NCI-H748 (cell line): ENCODE results near the gene MSH3.
A peak's percentile ranks its signal among the peaks of the same experiment; 100 is the strongest.
"Not testable (repeated sequence)": the region's sequence is repeated elsewhere in the genome, so short reads cannot be mapped to it uniquely, and the experiment has no call there.

ENCODE experiments used
- DNase-seq: peaks from one replicate; lab custom pipeline; 2025; ENCODE audit not compliant: unreplicated experiment; lab: John Stamatoyannopoulos, UW

The MSH3 gene

DNA sequence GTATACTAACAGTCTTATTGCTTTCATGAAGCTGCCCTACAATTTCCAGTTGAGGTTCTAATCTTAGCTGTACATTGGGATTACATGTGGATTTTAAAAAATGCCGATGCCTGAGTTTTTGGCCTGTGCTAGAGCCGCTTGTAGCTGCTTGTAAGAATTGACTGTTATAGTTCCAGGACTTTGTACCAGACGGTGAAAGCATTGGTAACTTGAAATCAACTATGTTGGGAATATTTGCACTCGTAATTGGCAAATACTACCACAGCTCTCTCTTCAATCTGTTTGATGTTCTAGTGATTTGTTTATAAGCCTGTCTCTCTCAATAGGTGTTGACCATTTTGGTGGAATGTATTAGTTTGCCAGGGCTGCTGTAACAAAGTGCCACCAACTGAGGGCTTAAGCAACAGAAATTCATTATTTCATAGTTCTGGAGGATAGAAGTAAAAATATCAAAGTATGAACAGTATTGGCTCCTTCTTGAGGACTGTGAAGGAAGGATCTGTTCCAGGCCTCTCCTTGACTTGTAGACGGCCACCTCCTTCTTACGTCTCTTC lies 50.8 kb downstream of the MSH3 start:
- DNase-seq = no peak

DNA sequence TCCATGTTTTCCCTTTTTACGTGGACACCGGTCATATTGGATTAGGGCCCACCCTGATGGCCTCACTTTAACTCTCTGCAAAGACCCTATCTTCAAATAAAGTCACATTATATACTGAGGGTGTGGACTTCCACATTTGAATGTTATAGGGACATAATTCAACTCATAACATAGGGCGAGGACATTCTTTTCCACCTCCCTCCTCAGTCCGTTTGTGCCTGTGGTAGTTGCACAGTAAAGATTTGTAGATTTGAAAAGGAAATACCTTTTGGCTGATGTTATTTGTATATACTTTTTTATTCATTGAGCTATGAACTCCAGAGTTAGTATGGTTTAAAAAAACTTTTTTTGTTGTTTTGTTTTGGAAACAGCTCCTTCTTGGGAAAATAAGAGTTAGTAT lies 51.3 kb downstream of the MSH3 start:
- no peak for DNase-seq

DNA sequence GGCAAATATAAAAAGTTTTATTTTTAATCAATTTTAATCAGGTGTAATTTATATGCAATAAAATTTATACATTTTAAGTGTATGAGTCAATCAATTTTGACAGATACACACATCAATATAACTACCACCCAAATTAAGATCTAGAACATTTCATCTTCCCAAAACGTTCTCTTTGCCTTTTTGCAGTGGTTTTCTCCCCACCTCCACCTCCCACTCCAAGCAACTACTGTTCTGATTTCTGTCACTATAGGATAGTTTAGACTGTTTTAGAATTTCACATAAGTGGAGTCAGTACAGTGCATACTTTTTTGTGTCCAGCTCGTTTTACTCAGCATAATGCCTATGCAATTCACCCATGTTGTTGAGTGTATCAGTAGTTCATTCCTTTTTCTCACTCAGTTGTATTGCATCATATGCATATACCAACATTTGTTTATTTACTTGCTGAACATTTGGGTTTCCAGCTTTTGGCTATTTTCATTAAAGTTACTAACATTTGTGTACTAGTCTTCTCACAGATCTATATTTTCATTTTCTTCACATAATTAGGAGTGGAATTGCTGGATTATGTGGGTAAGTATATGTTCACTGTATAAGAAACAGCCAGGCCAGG lies 52.5 kb downstream of the MSH3 start:
- DNase-seq = no peak

DNA sequence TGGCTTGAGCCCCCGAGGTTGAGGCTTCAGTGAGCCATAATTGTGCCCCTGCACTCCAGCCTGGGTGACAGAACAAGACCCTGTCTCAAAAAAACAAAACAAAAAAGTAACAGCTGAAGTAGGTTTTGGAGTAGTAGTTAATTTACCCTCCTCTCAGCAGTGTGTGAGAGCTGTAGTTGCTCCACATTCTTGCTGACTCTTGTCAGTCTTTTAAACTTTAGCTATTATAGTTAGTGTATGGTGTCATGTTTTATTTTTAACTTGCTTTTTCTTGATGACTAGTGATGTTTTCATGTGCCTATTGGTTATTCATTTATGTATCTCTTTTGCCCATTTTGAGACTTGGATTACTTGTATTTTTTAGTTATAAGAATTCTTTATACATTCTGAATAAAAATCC lies 53.2 kb downstream of the MSH3 start:
- DNase-seq = no peak

DNA sequence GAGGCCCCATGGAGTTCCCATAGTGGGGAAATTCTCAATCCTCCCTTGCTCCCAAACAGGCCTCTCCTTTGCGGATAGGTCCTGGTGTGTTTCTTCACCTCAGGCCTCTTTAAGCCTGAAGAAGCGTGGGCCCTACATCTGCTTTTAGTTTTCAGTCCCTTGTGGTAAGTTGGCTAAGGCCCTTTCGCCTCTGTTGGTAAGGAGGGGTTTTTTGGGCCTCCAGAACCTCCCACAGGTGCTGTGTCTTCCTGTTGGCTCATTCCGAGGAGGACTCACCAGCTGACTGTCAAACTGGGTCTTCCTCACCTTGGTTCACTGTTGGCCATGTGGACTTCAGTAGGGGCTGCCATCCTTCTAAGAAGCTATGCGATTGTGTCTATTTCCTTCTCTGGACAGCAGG lies 56.8 kb downstream of the MSH3 start:
- no peak for DNase-seq

DNA sequence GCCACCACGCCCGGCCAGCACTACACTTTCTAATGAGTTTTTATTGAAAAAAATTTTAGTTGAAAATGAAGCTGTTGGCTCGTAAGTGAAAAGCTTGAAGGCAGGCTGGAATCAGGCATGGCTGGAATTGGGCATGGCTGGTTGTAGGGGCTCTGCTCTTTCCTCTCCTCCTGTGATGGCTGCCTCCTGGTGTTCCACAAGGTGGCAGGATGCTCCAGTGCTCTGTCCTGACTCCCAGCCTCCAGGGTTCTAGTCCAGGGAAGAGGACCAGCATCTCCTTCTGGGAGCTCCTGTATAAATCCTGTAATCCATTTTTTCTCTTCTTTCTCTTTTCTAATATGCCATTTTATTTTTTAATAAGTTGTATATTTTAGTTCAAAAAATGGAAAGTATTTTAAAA lies 57.5 kb downstream of the MSH3 start:
- DNase-seq = peak; percentile 70

DNA sequence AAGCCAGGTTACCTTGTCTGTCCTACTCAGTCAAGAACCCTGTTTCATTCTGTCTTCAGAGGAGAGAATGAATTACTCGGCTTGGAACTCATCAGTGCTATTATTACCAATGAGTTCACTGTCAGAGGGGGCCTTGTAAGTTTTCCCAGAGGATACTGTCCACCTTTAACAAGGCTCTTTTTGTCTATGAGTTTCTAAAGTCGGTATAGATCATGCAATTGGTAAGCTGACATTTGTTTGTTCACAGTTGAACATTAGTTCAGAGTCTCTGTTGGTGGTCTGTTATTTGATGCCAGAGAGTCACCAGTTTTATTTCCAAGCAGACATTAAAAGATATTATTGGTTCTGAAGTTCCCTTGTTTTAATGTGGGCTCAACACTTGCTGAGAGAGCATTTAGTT lies 58.5 kb downstream of the MSH3 start:
- DNase-seq = peak; percentile 4

DNA sequence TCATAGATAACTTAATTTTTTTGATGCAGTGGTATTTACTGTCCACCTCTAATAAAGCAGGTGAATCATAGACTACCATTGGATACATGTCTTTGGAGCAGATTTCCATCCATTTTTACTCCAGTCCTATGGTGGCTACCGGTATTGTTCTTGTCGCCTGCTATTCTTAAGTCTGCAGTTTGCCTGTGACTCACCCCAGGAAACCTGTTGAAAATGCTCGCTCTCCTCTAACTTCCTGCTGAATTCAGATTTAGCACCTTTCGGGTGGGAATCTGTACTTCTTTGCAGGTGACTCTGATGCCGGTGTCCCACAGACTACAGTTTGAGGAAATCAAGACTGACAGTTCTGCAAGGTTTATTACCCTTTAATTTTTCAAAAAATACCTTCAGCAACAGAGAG lies 59.2 kb downstream of the MSH3 start:
- no peak for DNase-seq

DNA sequence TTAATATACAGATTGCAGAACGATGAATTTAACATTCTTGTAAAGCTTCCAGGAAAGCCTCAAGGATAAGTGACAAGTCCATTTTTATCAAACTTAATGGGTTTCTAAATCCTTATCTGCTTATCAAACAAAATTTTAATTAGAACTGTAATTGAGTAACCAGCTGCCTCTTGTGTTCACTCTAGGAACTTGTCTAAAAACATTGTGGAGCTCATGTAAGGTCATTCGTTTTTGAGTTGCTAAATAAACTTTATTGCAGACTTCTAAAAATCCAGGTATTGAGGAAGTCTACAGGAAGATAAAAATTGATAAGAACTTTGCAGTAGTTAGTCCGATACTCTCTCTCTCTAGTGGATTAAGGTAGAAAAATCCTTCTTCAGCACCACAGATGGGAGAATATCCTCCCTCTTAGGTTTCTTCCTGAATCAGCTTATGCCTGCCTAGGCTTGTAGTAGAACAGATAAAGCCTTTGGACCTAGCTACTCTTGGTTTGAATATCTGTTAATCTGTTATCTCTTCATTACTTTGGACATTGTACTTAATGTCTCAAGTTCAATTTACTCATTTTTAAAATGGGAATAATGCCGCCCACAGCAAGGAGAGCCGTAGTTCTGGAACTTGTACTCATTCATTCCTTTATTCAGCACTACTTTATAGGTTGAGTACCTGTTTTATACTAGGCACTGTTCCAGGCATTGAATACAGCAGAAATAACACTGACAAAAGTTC lies 60.3 kb downstream of the MSH3 start:
- no peak for DNase-seq

DNA sequence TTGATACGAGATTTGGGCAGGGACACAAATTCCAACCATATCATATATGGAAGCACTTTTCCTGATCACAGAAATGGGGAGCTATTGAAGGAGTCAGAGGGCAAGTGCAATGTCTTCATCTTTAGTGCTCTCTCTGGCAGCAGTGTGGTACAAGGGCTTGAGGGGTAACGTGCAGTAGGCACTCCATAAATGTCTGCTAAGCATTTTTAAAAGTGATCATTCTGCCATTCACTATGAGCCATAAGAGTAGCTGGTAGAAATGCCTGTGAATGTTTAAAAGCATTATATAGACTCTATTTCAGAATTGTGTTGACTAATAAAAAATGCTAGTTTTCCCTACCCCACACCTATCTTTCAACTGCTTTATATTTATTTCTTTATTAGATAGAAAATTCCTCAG lies 61.4 kb downstream of the MSH3 start:
- DNase-seq = no peak

DNA sequence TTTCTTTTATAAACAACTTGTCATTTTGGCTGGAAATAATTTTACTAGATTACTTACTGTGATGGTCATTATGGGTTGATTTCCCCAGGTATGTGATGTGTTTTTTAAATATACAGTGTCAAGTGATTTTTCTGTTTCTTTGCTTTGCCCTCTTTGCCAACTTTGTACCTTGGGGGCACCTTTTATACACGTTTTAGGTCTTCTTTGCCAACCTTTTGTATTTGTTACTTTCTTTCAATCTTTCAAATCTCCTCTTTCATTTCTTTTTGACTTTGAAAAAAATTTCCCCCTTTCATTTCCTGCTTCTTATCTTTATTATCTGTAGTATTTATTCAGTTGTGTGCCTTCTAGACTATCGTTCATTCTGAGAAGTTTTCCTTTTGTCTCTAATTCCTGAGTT lies 65.7 kb downstream of the MSH3 start:
- no peak for DNase-seq

DNA sequence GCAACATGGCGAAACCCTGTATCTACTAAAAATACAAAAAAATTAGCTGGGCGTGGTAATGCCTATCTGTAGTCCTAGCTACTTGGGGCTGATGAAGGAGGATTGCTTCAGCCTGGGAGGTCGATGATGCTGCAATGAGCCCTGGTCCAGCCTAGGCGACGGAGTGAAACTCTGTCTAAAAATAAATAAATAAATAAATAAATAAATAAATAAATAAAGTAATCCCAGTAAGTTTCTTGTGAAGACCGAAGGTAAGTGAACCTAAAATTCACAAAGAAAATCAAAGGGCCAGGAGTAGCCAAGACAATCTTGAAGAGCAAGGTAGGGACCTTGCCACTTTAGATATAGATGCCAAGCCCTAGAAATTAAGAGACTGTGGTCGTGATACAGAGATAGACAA lies 68.5 kb downstream of the MSH3 start:
- no peak for DNase-seq

DNA sequence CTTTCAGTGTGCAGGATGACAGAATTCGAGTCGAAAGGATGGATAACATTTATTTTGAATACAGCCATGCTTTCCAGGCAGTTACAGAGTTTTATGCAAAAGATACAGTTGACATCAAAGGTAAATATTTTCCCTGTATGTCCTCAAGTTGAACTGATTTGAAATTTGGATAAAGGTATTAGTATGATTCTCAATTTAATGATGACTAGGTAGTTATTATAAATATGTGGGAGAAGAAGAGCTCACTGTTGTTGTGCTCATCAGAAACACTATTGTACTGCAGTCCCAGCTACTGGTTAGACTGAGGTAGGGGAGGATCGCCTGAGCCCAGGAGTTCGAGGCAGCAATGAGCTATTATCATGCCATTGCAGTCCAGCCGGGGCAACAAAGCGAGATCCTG lies 71.0 kb downstream of the MSH3 start:
- no peak for DNase-seq

DNA sequence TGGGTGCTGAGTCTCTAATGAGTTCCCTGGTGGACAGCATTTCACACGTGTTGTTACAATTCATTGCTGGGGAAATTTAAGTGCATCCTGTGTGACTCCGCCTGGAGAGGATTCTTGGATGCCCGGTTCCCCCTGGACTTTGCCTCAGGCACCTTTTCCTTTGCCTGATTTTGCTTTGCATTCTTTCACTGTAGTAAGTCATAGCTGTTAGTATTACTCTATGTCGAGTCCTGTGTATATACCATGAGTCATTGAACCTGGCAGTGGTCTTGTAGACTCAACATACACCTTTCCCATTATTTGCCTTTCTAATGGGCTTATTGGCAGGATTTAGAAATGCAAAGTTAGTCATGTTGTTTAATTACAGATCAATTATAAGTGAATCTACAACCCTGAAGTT lies 82.3 kb downstream of the MSH3 start:
- no peak for DNase-seq

DNA sequence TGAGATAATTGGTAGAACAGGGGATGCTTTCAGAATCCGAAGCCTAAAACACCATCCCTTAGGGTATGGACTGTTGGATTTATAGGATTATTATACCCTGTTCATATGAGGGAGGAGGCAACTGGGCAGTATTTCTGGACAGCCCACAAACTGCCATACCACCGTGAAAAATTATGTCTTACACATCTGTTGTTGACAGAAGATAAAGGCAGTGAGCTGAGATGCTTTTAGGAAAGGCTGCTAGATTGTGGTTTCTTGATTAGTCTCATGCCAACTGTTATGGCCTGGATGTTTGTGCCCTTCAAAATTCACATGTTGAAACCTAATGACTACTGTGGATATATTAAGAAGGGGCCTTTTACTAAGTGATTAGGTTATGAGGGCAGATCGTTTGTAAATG lies 84.0 kb downstream of the MSH3 start:
- no peak for DNase-seq

DNA sequence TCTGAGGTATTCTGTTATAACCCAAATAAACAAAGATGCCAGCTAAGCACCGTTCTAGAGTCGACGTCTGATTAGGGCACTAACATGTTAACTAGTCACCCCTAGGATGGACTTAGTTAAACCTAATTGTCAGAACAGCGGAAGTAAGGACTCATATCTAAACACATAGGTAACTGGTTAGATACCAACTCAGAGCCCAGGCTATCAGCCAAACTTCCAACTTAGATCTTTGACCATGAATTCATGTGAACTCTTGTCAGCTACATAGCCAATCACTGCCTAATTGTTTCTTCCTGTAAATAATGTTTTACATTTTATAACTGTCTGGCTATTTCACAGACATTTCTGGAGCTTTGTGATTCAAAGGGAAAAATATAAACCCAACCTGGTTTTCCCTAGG lies 84.6 kb downstream of the MSH3 start:
- DNase-seq = no peak

DNA sequence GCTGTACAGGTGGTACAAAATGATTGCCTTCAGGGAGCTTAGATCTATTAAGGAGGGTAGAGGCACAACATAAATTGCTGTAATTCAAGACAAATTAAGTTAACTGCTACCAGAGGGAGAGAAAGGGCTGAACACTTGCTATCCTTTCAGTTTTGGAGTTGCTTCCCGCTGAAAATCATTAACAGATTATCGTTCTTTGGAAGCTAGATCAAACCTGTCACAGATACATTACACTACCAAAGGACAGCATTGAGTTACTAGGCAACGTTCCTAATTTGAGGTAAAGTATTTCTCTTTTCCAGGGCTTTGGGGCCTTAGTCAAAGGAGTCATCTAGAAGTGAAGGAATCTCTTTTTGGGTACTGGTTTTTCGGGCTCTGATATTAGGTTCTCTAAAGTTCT lies 85.0 kb downstream of the MSH3 start:
- no peak for DNase-seq

DNA sequence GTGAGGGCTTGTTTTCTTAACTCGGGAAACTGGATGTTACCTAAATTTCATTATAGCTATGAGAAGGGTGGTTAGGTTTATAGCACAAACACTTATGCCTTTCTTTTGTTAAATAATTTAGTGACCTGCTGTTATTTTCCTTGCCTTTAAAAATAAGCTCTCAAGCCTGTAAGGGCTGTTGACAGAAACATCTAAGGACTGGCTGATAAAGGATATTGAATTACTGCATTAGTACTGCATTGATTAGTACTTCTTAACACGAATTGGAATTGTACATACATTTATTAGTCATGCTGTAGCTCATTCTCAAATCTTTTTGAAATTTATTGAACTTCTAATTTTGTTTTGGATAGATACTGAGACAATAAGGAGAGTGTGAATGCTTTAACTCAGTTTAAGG lies 85.4 kb downstream of the MSH3 start:
- no peak for DNase-seq

DNA sequence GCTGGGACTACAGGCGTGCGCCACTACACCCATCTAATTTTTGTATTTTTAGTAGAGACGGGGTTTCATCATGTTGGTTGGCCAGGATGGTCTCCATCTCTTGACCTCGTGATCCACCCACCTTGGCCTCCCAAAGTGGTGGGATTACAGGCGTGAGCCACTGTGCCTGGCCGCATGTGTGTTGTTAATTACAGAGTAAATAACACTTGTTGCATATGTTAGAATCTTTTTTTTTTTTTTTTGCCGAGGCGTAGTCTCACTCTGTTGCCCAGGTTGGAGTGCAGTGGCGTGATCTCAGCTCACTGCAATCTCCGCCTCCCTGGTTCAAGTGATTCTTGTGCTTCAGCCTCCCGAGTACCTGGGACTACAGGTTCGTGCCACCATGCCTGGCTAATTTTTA lies 86.0 kb downstream of the MSH3 start:
- DNase-seq = not testable (repeated sequence)

DNA sequence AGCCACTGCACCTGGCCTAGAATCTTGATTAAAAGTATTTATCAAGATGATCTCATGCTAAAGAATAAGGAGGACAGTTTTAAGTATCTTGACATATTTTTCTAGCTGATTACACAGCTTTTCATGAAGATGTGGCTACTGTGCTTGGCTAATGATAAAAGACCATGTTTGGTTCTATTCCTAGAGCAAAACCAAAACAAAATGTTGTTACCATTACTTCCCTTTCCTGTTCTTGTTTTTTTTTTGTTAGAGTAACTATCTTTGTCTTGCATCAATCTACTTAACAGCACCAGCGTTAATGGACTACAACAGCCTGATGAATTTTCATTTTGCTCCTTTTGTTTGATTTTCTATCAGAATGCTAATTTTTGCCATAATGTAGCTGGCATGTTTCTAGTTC lies 86.5 kb downstream of the MSH3 start:
- DNase-seq = no peak

DNA sequence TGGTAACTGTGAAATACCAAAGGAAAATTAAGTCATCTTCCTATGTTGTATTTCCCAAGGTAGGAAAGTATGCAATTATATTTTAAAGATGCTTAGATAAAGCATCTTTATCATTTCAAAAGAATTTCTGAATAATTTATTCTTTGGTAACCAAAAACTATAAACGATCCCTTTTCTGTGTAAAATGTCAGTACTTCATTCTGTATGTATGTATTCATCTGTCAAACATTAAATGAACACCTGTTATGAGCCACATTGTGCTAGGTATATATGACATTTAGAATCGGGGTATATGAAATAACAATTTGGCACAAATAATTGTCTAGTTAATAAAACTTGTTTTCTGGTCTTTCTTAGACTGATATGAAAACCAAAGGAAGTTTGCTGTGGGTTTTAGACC lies 89.7 kb downstream of the MSH3 start:
- DNase-seq = no peak

DNA sequence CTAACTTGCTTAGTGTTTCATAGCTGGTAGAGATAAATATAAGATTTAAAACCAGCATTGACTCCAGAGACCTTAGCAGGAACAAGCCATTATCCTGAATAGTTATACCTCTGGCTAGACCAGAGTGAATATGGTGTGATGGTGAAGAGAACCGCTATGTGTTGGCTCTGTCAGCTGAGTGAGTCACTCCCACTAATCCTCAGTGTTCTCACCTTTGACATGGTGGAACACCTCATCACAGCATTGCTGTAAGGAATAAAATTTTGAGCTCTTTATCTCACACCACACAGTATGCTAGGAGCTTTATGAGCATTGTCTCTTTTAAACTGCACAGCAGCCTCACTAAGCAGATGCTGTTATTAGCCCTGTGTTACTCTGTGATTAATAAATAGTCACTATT lies 91.0 kb downstream of the MSH3 start:
- no peak for DNase-seq

DNA sequence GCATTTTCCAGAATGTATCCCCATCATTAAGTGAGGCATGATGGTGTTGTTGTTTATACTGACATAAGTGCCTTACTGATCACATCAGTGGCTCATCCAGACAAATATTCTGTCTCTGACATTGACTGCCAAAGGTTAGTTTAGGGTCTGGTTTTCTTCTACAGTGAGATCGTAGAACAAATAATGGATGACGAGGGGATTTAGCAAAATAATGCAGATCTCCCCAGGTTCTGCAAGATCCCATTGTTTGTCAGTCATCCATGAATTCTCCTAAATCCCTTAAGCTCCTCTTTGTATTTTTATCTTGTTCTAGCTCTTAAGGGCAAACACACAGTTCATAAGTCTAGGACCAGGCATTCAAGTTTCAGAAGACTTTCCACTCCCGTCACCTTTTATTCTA lies 93.5 kb downstream of the MSH3 start:
- DNase-seq = no peak
